ENCODE results near the gene S100A10. TPM values are rescaled to one million over a fixed set of nuclear protein-coding genes. Genes with fewer than 3 reads are reported as not detected.

S100A10 gene
- polyA plus RNA-seq, 4 donors = 547 to 1,355 (median 1,106) TPM

DNA sequence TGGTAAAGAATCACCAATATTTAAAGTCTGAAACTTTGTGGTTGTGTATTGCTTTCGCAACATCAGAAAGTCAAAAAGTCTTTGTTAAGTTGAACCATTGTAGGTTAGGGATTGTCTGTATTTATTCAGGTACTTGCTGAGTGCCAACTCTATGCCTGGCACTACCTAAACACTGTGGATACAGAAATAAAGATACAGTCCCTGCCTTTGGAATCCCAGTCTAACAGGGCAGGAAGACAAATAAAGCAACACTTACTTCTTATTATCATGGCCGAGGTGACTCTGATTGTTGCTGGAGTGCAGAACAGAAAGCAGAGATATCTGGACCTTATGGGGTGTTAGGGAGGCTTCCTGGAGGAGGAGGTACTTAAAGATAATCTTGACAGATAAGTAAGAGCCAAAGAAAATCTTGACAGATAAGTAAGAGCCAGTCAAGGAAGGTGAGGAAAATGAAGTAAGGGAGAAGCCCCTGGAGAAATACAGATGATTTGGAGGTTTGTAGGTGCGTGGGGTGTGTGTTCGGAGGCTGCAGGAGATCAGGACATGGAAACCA, 11.8 kb upstream of the S100A10 start:
- WGBS, 3 donors = 53 to 60% (median 58%) methylated on average over 4 of the region's 4 CpGs
- no peak for DNase-seq
- H3K4me3 ChIP-seq (ENCODE audit: low read depth in 1 of 3, low read length in 3 of 3) = no peak overlapping the region
- H3K9me3 ChIP-seq (ENCODE audit: control insufficient read depth in 2 of 2, insufficient read depth in 1 of 2, low read depth in 1 of 2, low read length in 1 of 2) = no peaks in the 10 kb centered on the region
- peaks cover 0 to 16% (median 0%) of the 10 kb centered on the region in 3 donors for H3K4me1 ChIP-seq (ENCODE audit: control insufficient read depth in 3 of 3, insufficient read depth in 2 of 3, low read depth in 1 of 3, low read length in 2 of 3)
- no peak overlapping the region for H3K27ac ChIP-seq (ENCODE audit: low read depth in 1 of 3, low read length in 2 of 3)
- no peaks in the 10 kb centered on the region for H3K27me3 ChIP-seq (ENCODE audit: control insufficient read depth in 3 of 3, insufficient read depth in 3 of 3, low read length in 3 of 3)
- no peak for FAIRE-seq
- H3K36me3 ChIP-seq (ENCODE audit: control insufficient read depth in 3 of 3, insufficient read depth in 2 of 3, low read depth in 1 of 3, low read length in 3 of 3) = no peaks in the 10 kb centered on the region

DNA sequence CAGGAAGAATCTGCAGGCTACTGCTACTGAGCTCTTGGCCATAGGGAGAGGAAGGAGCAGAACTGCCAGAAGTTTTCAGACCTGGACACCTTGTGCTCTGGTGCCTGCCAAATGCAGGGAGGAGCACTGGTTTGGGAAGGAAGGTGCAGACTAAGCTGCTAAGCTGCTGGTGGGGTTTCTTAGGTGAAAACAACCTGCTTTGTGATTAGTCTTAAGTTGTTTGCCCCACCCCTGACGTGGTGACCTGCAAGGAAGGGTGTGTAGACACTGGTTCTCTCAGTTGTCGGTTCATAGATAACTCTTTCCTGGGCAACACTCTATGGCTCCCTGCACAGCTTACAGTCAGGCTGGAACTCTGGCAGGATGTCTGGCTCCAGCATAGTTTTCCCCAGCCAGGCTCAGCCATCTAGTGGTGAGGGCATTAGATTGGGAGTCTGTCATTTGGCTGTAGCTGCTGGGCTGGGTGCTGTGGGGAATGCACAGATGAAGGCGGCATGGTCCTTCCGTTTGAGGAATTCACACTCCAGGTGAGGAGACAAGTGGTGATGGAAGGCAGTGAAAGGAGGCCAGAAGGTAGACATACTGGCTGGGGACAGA, 10.3 kb upstream of the S100A10 start:
- Histone ChIP-seq H3K27me3 (ENCODE audit: control insufficient read depth in 3 of 3, insufficient read depth in 3 of 3, low read length in 3 of 3) (no peaks in the 10 kb centered on the region), H3K36me3 (ENCODE audit: control insufficient read depth in 3 of 3, insufficient read depth in 2 of 3, low read depth in 1 of 3, low read length in 3 of 3) (no peaks in the 10 kb centered on the region), H3K9me3 (ENCODE audit: control insufficient read depth in 2 of 2, insufficient read depth in 1 of 2, low read depth in 1 of 2, low read length in 1 of 2) (no peaks in the 10 kb centered on the region), H3K4me1 (ENCODE audit: control insufficient read depth in 3 of 3, insufficient read depth in 2 of 3, low read depth in 1 of 3, low read length in 2 of 3) (peaks cover 0 to 13% (median 0%) of the 10 kb centered on the region in 3 donors), H3K27ac (ENCODE audit: low read depth in 1 of 3, low read length in 2 of 3) (no peak overlapping the region), H3K4me3 (ENCODE audit: low read depth in 1 of 3, low read length in 3 of 3) (no peak overlapping the region)
- 53 to 65% (median 59%) methylated on average over 4 of the region's 4 CpGs for WGBS, 3 donors
- DNase-seq (peak in 1 of 2 donors; percentile 14), FAIRE-seq (no peak)

DNA sequence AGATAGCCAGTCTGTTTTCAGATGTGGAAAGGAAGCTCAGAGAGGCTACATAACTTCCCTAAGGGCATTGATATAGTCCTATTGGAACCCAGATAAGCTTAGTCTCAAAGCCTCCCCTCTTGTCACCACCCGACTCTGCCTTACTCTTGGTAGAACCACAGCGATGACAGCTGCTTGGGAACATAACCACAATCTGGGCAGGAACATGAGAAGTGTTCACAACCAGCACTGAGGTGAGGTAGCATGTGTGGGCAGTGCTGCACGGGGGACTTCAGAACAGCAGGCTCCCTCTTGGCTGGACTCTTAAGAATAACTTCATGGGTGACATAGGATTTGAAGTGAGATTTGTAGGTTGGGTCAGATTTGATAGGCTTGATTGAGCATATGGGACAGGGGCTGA, 9.3 kb upstream of the S100A10 start:
- H3K27ac ChIP-seq (ENCODE audit: low read depth in 1 of 3, low read length in 2 of 3) = no peak overlapping the region
- no peak for DNase-seq
- WGBS, 3 donors = 70 to 78% (median 78%) methylated on average over 3 of the region's 3 CpGs
- FAIRE-seq = no peak
- no peaks in the 10 kb centered on the region for H3K27me3 ChIP-seq (ENCODE audit: control insufficient read depth in 3 of 3, insufficient read depth in 3 of 3, low read length in 3 of 3)
- H3K36me3 ChIP-seq (ENCODE audit: control insufficient read depth in 3 of 3, insufficient read depth in 2 of 3, low read depth in 1 of 3, low read length in 3 of 3) = no peaks in the 10 kb centered on the region
- peaks cover 0 to 13% (median 0%) of the 10 kb centered on the region in 3 donors for H3K4me1 ChIP-seq (ENCODE audit: control insufficient read depth in 3 of 3, insufficient read depth in 2 of 3, low read depth in 1 of 3, low read length in 2 of 3)
- H3K4me3 ChIP-seq (ENCODE audit: low read depth in 1 of 3, low read length in 3 of 3) = no peak overlapping the region
- H3K9me3 ChIP-seq (ENCODE audit: control insufficient read depth in 2 of 2, insufficient read depth in 1 of 2, low read depth in 1 of 2, low read length in 1 of 2) = no peaks in the 10 kb centered on the region

DNA sequence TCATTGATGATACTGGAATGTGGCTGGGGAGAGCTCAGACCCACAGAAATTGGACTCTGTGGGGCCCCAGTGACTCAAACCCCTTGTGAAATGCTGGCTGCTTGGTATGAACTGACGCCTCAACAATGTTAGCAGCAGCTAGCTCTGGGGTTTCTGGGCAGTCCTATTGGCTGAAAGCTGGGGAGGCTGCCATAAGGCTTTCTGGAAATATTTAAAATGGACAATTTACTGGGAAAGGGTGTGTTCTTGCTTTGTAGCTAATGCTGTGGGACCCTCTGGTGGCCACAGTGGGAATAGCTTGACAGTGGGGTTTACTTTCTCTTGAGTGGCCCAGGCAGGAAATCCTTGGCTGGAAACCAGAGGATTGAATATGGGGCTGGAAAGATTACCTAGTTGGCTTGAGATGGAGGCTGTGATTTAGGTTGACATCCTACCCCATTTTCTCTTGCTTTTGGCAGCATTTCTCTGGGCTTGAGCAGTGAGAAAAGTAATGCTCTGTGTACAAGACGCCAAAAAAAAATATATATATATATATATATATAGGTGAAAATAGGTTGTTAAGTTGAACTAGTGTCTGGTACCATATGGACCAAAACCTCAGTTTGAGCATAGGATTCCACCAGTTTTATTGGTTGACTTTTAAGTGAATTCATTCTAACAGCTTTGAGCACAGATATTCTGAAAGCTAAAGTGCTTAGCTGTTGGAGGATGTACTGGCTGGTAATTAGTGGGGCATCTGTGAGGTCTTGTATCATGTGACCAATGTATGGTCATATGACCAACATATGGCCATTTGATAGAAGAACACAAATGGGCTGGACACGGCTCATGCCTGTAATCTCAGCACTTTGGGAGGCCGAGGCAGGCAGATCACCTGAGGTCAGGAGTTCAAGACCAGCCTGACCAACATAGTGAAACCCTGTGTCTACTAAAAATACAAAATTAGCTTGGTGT, 8.2 kb upstream of the S100A10 start:
- FAIRE-seq (no peak), DNase-seq (peak; percentile 85 to 91)
- Histone ChIP-seq H3K4me3 (ENCODE audit: low read depth in 1 of 3, low read length in 3 of 3) (no peak overlapping the region), H3K27ac (ENCODE audit: low read depth in 1 of 3, low read length in 2 of 3) (peak overlapping the region in 2 of 3 donors; percentile 4 to 8), H3K27me3 (ENCODE audit: control insufficient read depth in 3 of 3, insufficient read depth in 3 of 3, low read length in 3 of 3) (no peaks in the 10 kb centered on the region), H3K9me3 (ENCODE audit: control insufficient read depth in 2 of 2, insufficient read depth in 1 of 2, low read depth in 1 of 2, low read length in 1 of 2) (no peaks in the 10 kb centered on the region), H3K4me1 (ENCODE audit: control insufficient read depth in 3 of 3, insufficient read depth in 2 of 3, low read depth in 1 of 3, low read length in 2 of 3) (peaks cover 0 to 13% (median 0%) of the 10 kb centered on the region in 3 donors), H3K36me3 (ENCODE audit: control insufficient read depth in 3 of 3, insufficient read depth in 2 of 3, low read depth in 1 of 3, low read length in 3 of 3) (no peaks in the 10 kb centered on the region)
- 70 to 75% (median 73%) methylated on average over 4 of the region's 4 CpGs for WGBS, 3 donors

DNA sequence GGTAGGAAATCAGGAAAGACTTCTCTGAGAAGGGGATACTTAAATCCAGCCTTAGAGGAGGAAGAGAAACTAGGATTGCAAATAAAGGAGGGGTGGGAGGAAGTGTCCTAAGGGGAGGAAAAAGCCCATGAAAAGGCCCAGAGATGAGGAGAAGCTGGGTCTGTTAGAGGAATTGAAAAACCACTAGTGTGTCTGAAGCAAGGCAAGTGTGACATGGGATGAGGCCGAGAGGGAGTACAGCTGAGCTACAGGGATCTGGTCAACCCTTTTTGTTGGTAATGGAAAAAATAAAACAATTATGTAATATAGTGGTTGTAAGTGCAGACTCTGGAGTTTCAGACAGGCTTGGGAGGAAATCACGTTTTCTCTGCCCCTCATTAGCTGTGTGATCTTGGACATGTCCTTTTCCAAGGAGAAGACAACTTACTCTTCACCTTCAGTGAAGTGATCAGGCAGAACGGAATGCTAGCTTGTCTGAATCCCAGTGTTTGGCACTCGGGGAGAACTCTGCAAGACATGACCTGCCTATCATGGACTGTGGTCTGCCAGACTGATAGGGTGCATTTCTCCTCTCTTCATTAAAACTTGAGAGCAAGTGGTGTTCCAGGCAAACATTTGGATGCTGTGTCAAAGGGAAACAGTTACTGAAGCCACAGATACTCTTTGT, 7.4 kb upstream of the S100A10 start:
- peaks cover 0 to 13% (median 0%) of the 10 kb centered on the region in 3 donors for H3K4me1 ChIP-seq (ENCODE audit: control insufficient read depth in 3 of 3, insufficient read depth in 2 of 3, low read depth in 1 of 3, low read length in 2 of 3)
- H3K9me3 ChIP-seq (ENCODE audit: control insufficient read depth in 2 of 2, insufficient read depth in 1 of 2, low read depth in 1 of 2, low read length in 1 of 2) = no peaks in the 10 kb centered on the region
- H3K36me3 ChIP-seq (ENCODE audit: control insufficient read depth in 3 of 3, insufficient read depth in 2 of 3, low read depth in 1 of 3, low read length in 3 of 3) = no peaks in the 10 kb centered on the region
- H3K27ac ChIP-seq (ENCODE audit: low read depth in 1 of 3, low read length in 2 of 3) = peak overlapping the region in 2 of 3 donors; percentile 4 to 8
- no peak overlapping the region for H3K4me3 ChIP-seq (ENCODE audit: low read depth in 1 of 3, low read length in 3 of 3)
- FAIRE-seq (no peak), DNase-seq (no peak)
- WGBS, 3 donors = 56 to 71% (median 63%) methylated on average over 4 of the region's 4 CpGs
- H3K27me3 ChIP-seq (ENCODE audit: control insufficient read depth in 3 of 3, insufficient read depth in 3 of 3, low read length in 3 of 3) = no peaks in the 10 kb centered on the region

DNA sequence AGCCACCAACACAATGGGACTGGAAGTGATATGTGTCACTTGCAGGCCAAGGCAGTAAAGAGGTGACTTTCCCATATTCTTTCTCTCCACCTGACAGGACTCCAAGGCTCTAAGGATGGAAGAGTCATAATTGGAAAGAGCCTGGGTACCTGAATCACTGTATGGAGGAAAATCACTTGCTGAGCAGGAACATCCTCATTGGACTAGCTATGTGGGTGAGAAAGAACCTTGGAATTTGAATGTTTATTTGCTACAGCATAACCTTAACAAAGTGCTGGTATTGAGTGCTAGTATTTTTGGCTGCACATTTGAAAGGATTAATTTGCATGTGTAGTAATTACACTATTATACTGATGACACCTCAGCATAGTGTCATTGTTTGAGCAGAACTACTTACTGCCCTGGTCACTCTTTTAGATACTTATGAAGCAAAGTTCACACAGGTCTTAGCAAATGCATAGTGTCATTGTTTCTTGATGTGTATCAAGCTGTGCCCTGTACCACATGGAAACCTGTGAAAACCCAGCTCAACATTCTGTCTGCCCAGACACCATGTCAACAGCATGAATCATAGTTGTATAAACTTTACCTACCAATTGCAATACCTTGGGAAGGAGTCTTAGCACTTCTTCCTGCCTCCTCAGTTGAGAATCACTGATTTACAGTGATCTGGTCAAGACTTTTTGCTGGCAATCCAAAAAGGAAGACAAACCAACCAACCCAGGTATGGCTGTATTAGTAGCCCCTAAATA, 5.1 kb upstream of the S100A10 start:
- Histone ChIP-seq H3K36me3 (ENCODE audit: control insufficient read depth in 3 of 3, insufficient read depth in 2 of 3, low read depth in 1 of 3, low read length in 3 of 3) (no peaks in the 10 kb centered on the region), H3K27ac (ENCODE audit: low read depth in 1 of 3, low read length in 2 of 3) (no peak overlapping the region)
- no peak for FAIRE-seq

DNA sequence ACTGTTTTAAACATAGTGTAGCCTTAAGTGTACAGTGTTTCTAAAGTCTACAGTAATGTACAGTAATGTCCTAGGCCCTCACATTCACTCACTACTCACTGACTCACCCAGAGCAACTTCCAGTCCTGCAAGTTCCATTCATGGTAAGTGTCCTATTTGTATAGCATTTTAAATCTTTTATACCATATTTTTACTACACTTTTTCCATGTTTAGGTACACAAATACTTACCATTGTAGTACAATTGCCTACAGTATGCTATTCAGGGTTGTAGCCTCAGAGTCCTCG, 3.6 kb upstream of the S100A10 start:
- no peak overlapping the region for H3K27ac ChIP-seq (ENCODE audit: low read depth in 1 of 3, low read length in 2 of 3)
- no peak for FAIRE-seq

More for the DNA sequence above, 5.1 kb upstream of the S100A10 start:
- Histone ChIP-seq H3K27me3 (ENCODE audit: control insufficient read depth in 3 of 3, insufficient read depth in 3 of 3, low read length in 3 of 3) (no peaks in the 10 kb centered on the region), H3K4me3 (ENCODE audit: low read depth in 1 of 3, low read length in 3 of 3) (no peak overlapping the region), H3K4me1 (ENCODE audit: control insufficient read depth in 3 of 3, insufficient read depth in 2 of 3, low read depth in 1 of 3, low read length in 2 of 3) (peaks cover 0 to 21% (median 3%) of the 10 kb centered on the region in 3 donors), H3K9me3 (ENCODE audit: control insufficient read depth in 2 of 2, insufficient read depth in 1 of 2, low read depth in 1 of 2, low read length in 1 of 2) (no peaks in the 10 kb centered on the region)
- peak; percentile 31 to 50 for DNase-seq

DNA sequence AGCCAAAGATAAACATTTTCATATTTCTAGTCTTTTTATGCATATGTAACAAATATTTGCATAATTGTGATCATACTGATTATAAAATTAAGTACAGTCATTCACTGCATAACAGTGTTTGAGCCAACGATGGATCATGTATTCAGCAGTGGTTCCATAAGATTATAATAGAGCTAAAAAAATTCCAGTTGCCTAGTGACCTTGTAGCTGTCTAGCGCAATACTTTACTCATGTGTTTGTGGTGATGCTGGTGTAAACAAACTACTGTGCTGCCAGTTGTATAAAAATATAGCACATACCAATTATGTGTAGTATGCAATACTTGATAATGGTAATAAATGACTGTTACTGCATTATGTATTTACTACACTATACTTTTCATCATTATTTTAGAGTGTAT, 2.1 kb upstream of the S100A10 start:
- 60 to 74% (median 62%) methylated on average over 2 of the region's 2 CpGs for WGBS, 3 donors
- Histone ChIP-seq H3K4me3 (ENCODE audit: low read depth in 1 of 3, low read length in 3 of 3) (no peak overlapping the region), H3K27ac (ENCODE audit: low read depth in 1 of 3, low read length in 2 of 3) (no peak overlapping the region), H3K36me3 (ENCODE audit: control insufficient read depth in 3 of 3, insufficient read depth in 2 of 3, low read depth in 1 of 3, low read length in 3 of 3) (no peaks in the 10 kb centered on the region), H3K4me1 (ENCODE audit: control insufficient read depth in 3 of 3, insufficient read depth in 2 of 3, low read depth in 1 of 3, low read length in 2 of 3) (peaks cover under 1 to 17% (median 14%) of the 10 kb centered on the region in 3 donors), H3K27me3 (ENCODE audit: control insufficient read depth in 3 of 3, insufficient read depth in 3 of 3, low read length in 3 of 3) (no peaks in the 10 kb centered on the region), H3K9me3 (ENCODE audit: control insufficient read depth in 2 of 2, insufficient read depth in 1 of 2, low read depth in 1 of 2, low read length in 1 of 2) (no peaks in the 10 kb centered on the region)
- FAIRE-seq (no peak), DNase-seq (no peak)

More for the DNA sequence above, 3.6 kb upstream of the S100A10 start:
- Histone ChIP-seq H3K36me3 (ENCODE audit: control insufficient read depth in 3 of 3, insufficient read depth in 2 of 3, low read depth in 1 of 3, low read length in 3 of 3) (no peaks in the 10 kb centered on the region), H3K4me3 (ENCODE audit: low read depth in 1 of 3, low read length in 3 of 3) (no peak overlapping the region), H3K9me3 (ENCODE audit: control insufficient read depth in 2 of 2, insufficient read depth in 1 of 2, low read depth in 1 of 2, low read length in 1 of 2) (no peaks in the 10 kb centered on the region), H3K27me3 (ENCODE audit: control insufficient read depth in 3 of 3, insufficient read depth in 3 of 3, low read length in 3 of 3) (no peaks in the 10 kb centered on the region), H3K4me1 (ENCODE audit: control insufficient read depth in 3 of 3, insufficient read depth in 2 of 3, low read depth in 1 of 3, low read length in 2 of 3) (peaks cover 0 to 21% (median 4%) of the 10 kb centered on the region in 3 donors)
- 91 to 95% (median 94%) methylated on average over 1 of the region's 1 CpG for WGBS, 3 donors
- no peak for DNase-seq
